Trophoblast cell (in vitro differentiated cells and primary cell): Measurements from ENCODE around the gene NAIF1.
"Not testable (repeated sequence)": the region's sequence is repeated elsewhere in the genome, so short reads cannot be mapped to it uniquely, and the experiment has no call there.

ENCODE experiments used
- DNase-seq, 2 donors: peaks; one replicate each; pipeline ENCODE4 v3.0.0-alpha.2; 2016
- H2AFZ ChIP-seq: 2 replicates; pipeline ENCODE4 v1.6.1; 2013; ENCODE audit warnings: low read length, moderate library complexity, mild to moderate bottlenecking; ENCODE audit not compliant: insufficient read depth, poor library complexity
- H2AK5ac ChIP-seq: 2 replicates; pipeline ENCODE4 v1.6.1; 2013; ENCODE audit warnings: mild to moderate bottlenecking, low read length
- H2BK120ac ChIP-seq: 2 replicates; pipeline ENCODE4 v1.6.1; 2013; ENCODE audit warnings: low read length, mild to moderate bottlenecking, moderate library complexity; ENCODE audit not compliant: insufficient read depth, poor library complexity
- H2BK12ac ChIP-seq: 2 replicates; pipeline ENCODE4 v1.6.1; 2013; ENCODE audit warnings: mild to moderate bottlenecking, low read length, moderate library complexity
- H2BK5ac ChIP-seq: 2 replicates; pipeline ENCODE4 v1.6.1; 2013; ENCODE audit warnings: low read length, low read depth, moderate library complexity, mild to moderate bottlenecking; ENCODE audit not compliant: poor library complexity
- H3K14ac ChIP-seq: 2 replicates; pipeline ENCODE4 v1.6.1; 2013; ENCODE audit warnings: mild to moderate bottlenecking, low read length
- H3K18ac ChIP-seq: 2 replicates; pipeline ENCODE4 v1.6.1; 2013; ENCODE audit warnings: mild to moderate bottlenecking, low read length
- H3K23ac ChIP-seq: 2 replicates; pipeline ENCODE4 v1.6.1; 2013; ENCODE audit warnings: low read length
- H3K27ac ChIP-seq: 2 replicates; pipeline ENCODE4 v1.5.1; 2013; ENCODE audit warnings: low read depth, mild to moderate bottlenecking, inconsistent platforms, low read length, moderate library complexity
- H3K27me3 ChIP-seq: 2 replicates; pipeline ENCODE4 v1.6.1; 2013; ENCODE audit warnings: inconsistent platforms, mild to moderate bottlenecking, low read length, moderate library complexity; ENCODE audit not compliant: insufficient read depth
- H3K36me3 ChIP-seq, 2 experiments: 1 replicate in 1 of 2; 2 replicates in 1 of 2; pipeline ENCODE4 v1.6.1; 2013; ENCODE audit warnings: low read length in 2 of 2, mild to moderate bottlenecking in 2 of 2, moderate library complexity in 1 of 2; ENCODE audit not compliant: insufficient read depth in 2 of 2, control insufficient read depth in 1 of 2
- H3K4ac ChIP-seq: 2 replicates; pipeline ENCODE4 v1.6.1; 2013; ENCODE audit warnings: low read depth, mild to moderate bottlenecking, low read length, moderate library complexity
- H3K4me1 ChIP-seq, 2 experiments: 1 replicate in 1 of 2; 2 replicates in 1 of 2; pipeline ENCODE4 v1.6.1; 2013; ENCODE audit warnings: low read length in 2 of 2, mild to moderate bottlenecking in 2 of 2, moderate library complexity in 1 of 2; ENCODE audit not compliant: insufficient read depth in 2 of 2, control insufficient read depth in 1 of 2
- H3K4me2 ChIP-seq: 2 replicates; pipeline ENCODE4 v1.6.1; 2013; ENCODE audit warnings: inconsistent platforms, mild to moderate bottlenecking, low read length, moderate library complexity
- H3K4me3 ChIP-seq: 2 replicates; pipeline ENCODE4 v1.5.1; 2013; ENCODE audit warnings: mild to moderate bottlenecking, low read depth, low read length, inconsistent platforms
- H3K79me1 ChIP-seq: one replicate; pipeline ENCODE4 v1.6.1; 2013; ENCODE audit warnings: low read length
- H3K79me2 ChIP-seq: 2 replicates; pipeline ENCODE4 v1.6.1; 2013; ENCODE audit warnings: low read length, mild to moderate bottlenecking; ENCODE audit not compliant: control insufficient read depth, insufficient read depth, poor library complexity
- H3K9ac ChIP-seq: 2 replicates; pipeline ENCODE4 v1.6.1; 2013; ENCODE audit warnings: mild to moderate bottlenecking, low read length
- H3K9me3 ChIP-seq: 2 replicates; pipeline ENCODE4 v1.6.1; 2013; ENCODE audit warnings: low read depth, mild to moderate bottlenecking, control low read depth, inconsistent platforms, low read length; ENCODE audit not compliant: insufficient read depth
- H4K12ac ChIP-seq: 2 replicates; pipeline ENCODE4 v1.6.1; 2013; ENCODE audit warnings: low read depth, mild to moderate bottlenecking, low read length, moderate library complexity
- H4K8ac ChIP-seq: 2 replicates; pipeline ENCODE4 v1.6.1; 2013; ENCODE audit warnings: low read depth, mild to moderate bottlenecking, low read length, moderate library complexity
- H4K91ac ChIP-seq: one replicate; pipeline ENCODE4 v1.6.1; 2013; ENCODE audit warnings: low read depth, mild to moderate bottlenecking, low read length, moderate library complexity
- WGBS: extraction: QIAGEN DNeasy Blood & Tissue Kit; methylation state at CpG from one replicate; pipeline ENCODE4 v1.1.7; 2013; ENCODE audit warnings: missing lambda C conversion rate; ENCODE audit not compliant: insufficient read length, insufficient coverage; ENCODE audit errors: extremely low coverage; 5-methylcytosine and 5-hydroxymethylcytosine counted together

Gene NAIF1

DNA sequence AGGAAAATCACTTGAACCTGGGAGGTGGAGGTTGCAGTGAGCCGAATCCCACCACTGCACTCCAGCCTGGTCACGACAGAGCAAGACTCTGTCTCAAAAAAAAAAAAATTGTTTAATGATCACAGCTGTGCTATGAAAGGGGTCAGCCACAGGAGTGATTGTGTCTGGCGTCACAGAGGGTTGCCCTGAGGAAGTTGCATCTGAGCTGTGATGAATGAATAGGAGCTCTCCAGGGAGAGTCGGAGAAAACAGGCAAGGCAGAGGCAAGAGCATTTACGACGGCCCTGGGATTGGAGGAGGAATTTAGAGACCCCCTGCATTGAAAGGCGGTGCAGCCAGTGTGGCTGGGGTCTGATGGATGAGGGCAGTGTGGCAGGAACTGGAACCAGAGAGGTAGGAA lies 25.1 kb downstream of the NAIF1 start:
- no peak for DNase-seq
- Histone ChIP-seq H3K27ac (no peak overlapping the region), H2BK120ac (no peak overlapping the region), H3K4me2 (no peak overlapping the region), H2BK12ac (no peak overlapping the region), H3K23ac (no peak overlapping the region), H2AFZ (no peak overlapping the region), H3K27me3 (no peaks in the 10 kb centered on the region), H4K8ac (no peak overlapping the region), H3K4ac (no peak overlapping the region), H2AK5ac (no peak overlapping the region), H3K79me2 (no peaks in the 10 kb centered on the region), H4K12ac (no peak overlapping the region), H3K14ac (no peak overlapping the region), H4K91ac (no peak overlapping the region), H3K36me3 (no peaks in the 10 kb centered on the region), H3K9ac (no peak overlapping the region), H3K4me1 (peaks cover 6% of the 10 kb centered on the region in 2 experiments), H3K79me1 (no peaks in the 10 kb centered on the region), H3K18ac (no peak overlapping the region), H2BK5ac (no peak overlapping the region), H3K4me3 (no peak overlapping the region), H3K9me3 (no peaks in the 10 kb centered on the region)
- WGBS, result no CpG with 5 or more reads among the region's 7 CpGs

DNA sequence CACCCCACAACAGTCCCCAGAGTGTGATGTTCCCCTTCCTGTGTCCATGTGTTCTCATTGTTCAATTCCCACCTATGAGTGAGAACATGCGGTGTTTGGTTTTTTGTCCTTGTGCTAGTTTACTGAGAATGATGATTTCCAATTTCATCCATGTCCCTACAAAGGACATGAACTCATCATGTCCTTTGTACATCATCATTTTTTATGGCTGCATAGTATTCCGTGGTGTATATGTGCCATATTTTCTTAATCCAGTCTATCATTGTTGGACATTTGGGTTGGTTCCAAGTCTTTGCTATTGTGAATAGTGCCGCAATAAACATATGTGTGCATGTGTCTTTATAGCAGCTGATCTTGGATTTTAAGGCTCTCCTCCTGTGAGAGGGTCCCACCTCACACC lies 26.3 kb downstream of the NAIF1 start:
- not testable (repeated sequence) for H4K8ac ChIP-seq, H3K36me3 ChIP-seq, DNase-seq, H3K14ac ChIP-seq, H3K79me1 ChIP-seq, H2AK5ac ChIP-seq, H2BK5ac ChIP-seq, H3K23ac ChIP-seq, H4K91ac ChIP-seq, H3K79me2 ChIP-seq, H3K18ac ChIP-seq, H2BK12ac ChIP-seq, H3K4me1 ChIP-seq, H4K12ac ChIP-seq, H2BK120ac ChIP-seq, H3K4me3 ChIP-seq, H3K27ac ChIP-seq, H3K4ac ChIP-seq, H3K27me3 ChIP-seq, H3K4me2 ChIP-seq, H2AFZ ChIP-seq, H3K9ac ChIP-seq, H3K9me3 ChIP-seq
- WGBS, result no CpG with 5 or more reads among the region's 3 CpGs

DNA sequence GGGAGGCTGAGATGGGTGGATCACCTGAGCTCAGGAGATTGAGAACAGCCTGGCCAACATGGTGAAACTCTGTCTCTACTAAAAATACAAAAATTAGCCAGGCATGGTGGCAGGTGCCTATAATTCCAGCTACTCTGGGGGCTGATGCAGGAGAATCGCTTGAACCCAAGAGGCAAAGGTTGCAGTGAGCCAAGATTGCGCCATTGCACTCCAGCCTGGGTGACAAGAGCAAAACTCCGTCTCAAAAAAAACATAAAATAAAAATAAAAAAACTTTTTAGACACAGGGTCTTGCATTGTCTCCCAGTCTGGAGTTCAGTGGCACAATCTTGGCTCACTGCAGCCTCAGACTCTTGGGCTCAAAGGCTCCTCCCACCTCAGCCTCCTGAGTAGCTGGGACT lies 30.6 kb downstream of the NAIF1 start:
- not testable (repeated sequence) for H3K23ac ChIP-seq, H2BK12ac ChIP-seq, H2BK5ac ChIP-seq, H3K14ac ChIP-seq, H3K79me2 ChIP-seq, H2BK120ac ChIP-seq, H4K12ac ChIP-seq, H4K8ac ChIP-seq, H3K4ac ChIP-seq, H3K36me3 ChIP-seq, H2AK5ac ChIP-seq, H4K91ac ChIP-seq, DNase-seq, H3K18ac ChIP-seq, H2AFZ ChIP-seq, H3K4me2 ChIP-seq, H3K9ac ChIP-seq, H3K9me3 ChIP-seq, H3K27me3 ChIP-seq, H3K4me1 ChIP-seq, H3K27ac ChIP-seq, H3K4me3 ChIP-seq, H3K79me1 ChIP-seq
- no CpG with 5 or more reads among the region's 3 CpGs for WGBS

DNA sequence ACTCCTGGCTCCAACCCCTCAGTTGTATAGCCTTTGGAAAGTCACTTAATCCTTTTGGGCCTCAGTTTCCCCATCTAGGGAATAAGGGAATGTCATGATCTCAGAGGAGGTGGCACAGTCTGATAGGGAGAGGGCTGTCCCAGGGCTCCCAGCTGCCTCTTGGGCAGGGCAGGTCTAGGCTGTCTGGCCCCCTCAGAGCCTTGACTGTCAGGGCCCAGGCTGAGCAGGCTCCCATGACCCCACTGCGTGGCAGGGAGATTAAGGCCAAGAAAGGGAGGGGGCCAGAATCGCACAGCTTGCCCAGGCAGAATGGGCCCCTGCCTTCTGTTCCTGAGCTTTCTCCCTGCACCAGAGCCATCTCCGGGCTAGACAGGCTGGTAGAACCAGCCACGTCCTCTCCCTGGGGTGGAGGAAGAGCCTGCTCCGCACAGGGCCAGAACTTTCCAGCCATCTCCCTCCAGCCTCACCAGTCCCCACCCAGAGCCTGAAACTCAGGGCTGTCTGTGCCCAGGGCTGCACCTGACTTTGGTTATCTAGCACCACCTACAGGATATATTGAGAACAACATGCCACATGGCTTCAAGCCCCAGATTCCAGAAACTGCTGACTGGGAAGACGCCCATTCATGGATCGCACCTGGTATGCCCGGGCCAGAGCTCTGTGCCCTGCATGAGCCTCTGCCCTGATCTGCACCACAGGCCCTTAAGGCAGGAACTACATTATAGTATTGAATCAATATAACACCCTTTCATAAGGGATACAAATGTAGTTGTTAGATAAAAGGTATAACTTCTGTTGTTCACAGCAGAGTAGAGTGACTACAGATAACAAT lies 32.1 kb downstream of the NAIF1 start:
- Histone ChIP-seq H3K4me3 (no peak overlapping the region), H3K27me3 (no peaks in the 10 kb centered on the region), H2BK5ac (peak overlapping the region; percentile 54), H3K9ac (no peak overlapping the region), H3K23ac (no peak overlapping the region), H2BK12ac (peak overlapping the region; percentile 75), H3K4me1 (peaks cover 3% of the 10 kb centered on the region in 2 experiments), H3K9me3 (no peaks in the 10 kb centered on the region), H2BK120ac (peak overlapping the region; percentile 35), H3K27ac (no peak overlapping the region), H3K4me2 (no peak overlapping the region), H3K79me2 (peaks cover 2% of the 10 kb centered on the region), H4K91ac (peak overlapping the region; percentile 83), H4K12ac (peak overlapping the region; percentile 80), H2AK5ac (peak overlapping the region; percentile 52), H3K79me1 (peaks cover 3% of the 10 kb centered on the region), H3K18ac (peak overlapping the region; percentile 84), H3K4ac (peak overlapping the region; percentile 13), H3K36me3 (no peaks in the 10 kb centered on the region), H3K14ac (peak overlapping the region; percentile 58), H2AFZ (peak overlapping the region; percentile 77), H4K8ac (peak overlapping the region; percentile 67)
- WGBS, result no CpG with 5 or more reads among the region's 8 CpGs
- peak; percentile 83 to 99 for DNase-seq
